ENCODE results near the gene AK8. TPM values are rescaled to one million over a fixed set of nuclear protein-coding genes. Genes with fewer than 3 reads are reported as not detected.

Gene AK8
- total RNA-seq, 1 experiment from 2014 or later = 2.5 TPM

DNA sequence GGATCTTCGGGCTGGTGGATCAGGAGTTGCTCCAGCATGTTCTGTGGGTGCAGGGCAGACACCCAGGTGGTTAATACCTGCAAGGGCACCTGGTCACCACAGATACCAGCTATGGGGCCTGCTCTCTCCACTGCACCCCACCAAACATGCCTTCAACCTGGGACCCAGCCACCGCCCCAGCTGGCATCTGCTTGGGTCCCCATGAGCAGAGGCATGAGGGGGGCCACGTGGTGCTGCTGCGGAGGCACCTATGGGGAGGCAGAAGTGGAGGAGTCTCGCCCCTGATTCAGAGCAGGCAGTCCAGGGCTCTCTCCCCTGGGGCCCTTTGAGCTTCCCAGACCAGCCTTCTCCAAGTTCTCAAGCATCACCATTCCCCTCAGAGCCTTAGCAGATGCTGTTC is 2.9 kb downstream of the AK8 start (continued):
- TF ChIP-seq ZFX (IDR thresholded peaks at IDR 0.05) = no peak
- TF ChIP-seq, protein P1, sequence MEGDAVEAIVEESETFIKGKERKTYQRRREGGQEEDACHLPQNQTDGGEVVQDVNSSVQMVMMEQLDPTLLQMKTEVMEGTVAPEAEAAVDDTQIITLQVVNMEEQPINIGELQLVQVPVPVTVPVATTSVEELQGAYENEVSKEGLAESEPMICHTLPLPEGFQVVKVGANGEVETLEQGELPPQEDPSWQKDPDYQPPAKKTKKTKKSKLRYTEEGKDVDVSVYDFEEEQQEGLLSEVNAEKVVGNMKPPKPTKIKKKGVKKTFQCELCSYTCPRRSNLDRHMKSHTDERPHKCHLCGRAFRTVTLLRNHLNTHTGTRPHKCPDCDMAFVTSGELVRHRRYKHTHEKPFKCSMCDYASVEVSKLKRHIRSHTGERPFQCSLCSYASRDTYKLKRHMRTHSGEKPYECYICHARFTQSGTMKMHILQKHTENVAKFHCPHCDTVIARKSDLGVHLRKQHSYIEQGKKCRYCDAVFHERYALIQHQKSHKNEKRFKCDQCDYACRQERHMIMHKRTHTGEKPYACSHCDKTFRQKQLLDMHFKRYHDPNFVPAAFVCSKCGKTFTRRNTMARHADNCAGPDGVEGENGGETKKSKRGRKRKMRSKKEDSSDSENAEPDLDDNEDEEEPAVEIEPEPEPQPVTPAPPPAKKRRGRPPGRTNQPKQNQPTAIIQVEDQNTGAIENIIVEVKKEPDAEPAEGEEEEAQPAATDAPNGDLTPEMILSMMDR (IDR thresholded peaks at IDR 0.05 in 2 of 3, conservative IDR thresholded peaks at IDR 0.05 in 1 of 3; ENCODE audit: borderline replicate concordance in 1 of 3, insufficient read depth in 1 of 3, low read depth in 2 of 3, low read length in 2 of 3) = no peak
- TF ChIP-seq SIN3A (IDR thresholded peaks at IDR 0.05; ENCODE audit: low read depth) = no peak
- no peak for TF ChIP-seq CBX3 (IDR thresholded peaks at IDR 0.05; ENCODE audit: low read depth)
- no peak for TF ChIP-seq JUND (IDR thresholded peaks at IDR 0.05)
- TF ChIP-seq EGR1 (IDR thresholded peaks at IDR 0.05; ENCODE audit: low read depth) = no peak
- TF ChIP-seq TCF7L2 (IDR thresholded peaks at IDR 0.05; ENCODE audit: borderline replicate concordance, extremely low read depth, insufficient read depth, insufficient read length) = no peak

DNA sequence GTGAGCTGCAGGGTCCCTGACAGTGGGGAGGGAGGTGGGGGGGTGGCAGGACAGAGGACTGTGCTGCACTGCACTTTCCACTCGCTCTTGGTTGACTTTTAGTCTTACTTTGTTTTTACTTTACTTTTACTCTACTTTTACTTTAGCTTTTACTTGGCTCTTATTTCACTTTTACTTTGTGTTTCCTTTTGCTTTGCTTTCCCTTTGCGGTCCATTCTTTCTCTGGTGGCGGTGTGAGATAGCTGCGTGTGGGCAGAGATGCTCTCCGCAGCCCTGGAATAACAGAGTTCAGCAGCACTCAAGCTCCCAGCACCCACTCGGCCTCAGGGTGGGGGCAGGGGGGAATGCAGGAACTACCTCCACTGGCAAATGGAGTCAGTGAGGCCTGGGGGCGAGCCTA is 4.7 kb downstream of the AK8 start:
- RAD21 ChIA-PET (ENCODE audit: low non-redundant PET in 1 of 2, low total read pairs in 2 of 2, uncharacterized antibody in 2 of 2, unreplicated experiment in 2 of 2) = no interaction called here
- Histone ChIP-seq H3K36me3 (ENCODE audit: control insufficient read depth in 1 of 2, insufficient read depth in 2 of 2, low read length in 2 of 2) (no peaks in the 10 kb centered on the region), H2AFZ (ENCODE audit: low read depth, low read length, poor library complexity, severe bottlenecking) (no peak overlapping the region), H4K20me1 (ENCODE audit: insufficient read depth) (no peaks in the 10 kb centered on the region), H3K4me1 (ENCODE audit: control insufficient read depth in 1 of 2, insufficient read depth in 2 of 2, low read length in 2 of 2) (peaks cover 7 to 8% of the 10 kb centered on the region in 2 experiments; a peak in 2 of 4 replicates), H3K9me2 (ENCODE audit: insufficient read depth) (no peaks in the 10 kb centered on the region), H3K4me3 (replicated peaks in 1 of 2; ENCODE audit: low read depth in 1 of 2, low read length in 2 of 2) (no peak overlapping the region), H3K9me3 (ENCODE audit: control insufficient read depth in 1 of 2, insufficient read depth in 1 of 2, low read depth in 1 of 2, low read length in 2 of 2) (no peaks in the 10 kb centered on the region), H3K27ac (ENCODE audit: low read depth, low read length) (no peak overlapping the region), H3K9ac (ENCODE audit: low read length) (no peak overlapping the region), H3K4me2 (ENCODE audit: low read length) (no peak overlapping the region), H3K27me3 (ENCODE audit: insufficient read depth, low read length) (no peaks in the 10 kb centered on the region), H3K79me2 (ENCODE audit: insufficient read depth, low read length) (no peaks in the 10 kb centered on the region)
- POLR2A ChIA-PET = no interaction called here
- DNase-seq (ENCODE audit: low read depth, low spot score) (no peak), ATAC-seq (no peak)
- BruUV-seq (replicated peaks) = no TSS peak
- CTCF ChIA-PET = no interaction called here
- intact Hi-C loops (cut with micrococcal nuclease) = no loop called here
- no peak for TF ChIP-seq TCF7L2 (IDR thresholded peaks at IDR 0.05; ENCODE audit: borderline replicate concordance, extremely low read depth, insufficient read depth, insufficient read length)
- TF ChIP-seq RAD21 (IDR thresholded peaks at IDR 0.05; ENCODE audit: low read depth) = no peak
- TF ChIP-seq POLR2AphosphoS5 (IDR thresholded peaks at IDR 0.05; ENCODE audit: low read depth, low read length) = no peak
- TF ChIP-seq SIN3A (IDR thresholded peaks at IDR 0.05; ENCODE audit: low read depth) = no peak
- TF ChIP-seq POLR2A (IDR thresholded peaks at IDR 0.05; ENCODE audit: borderline replicate concordance, extremely low read depth, insufficient read depth, insufficient read length) = no peak
- no peak for TF ChIP-seq ZFX (IDR thresholded peaks at IDR 0.05)
- TF ChIP-seq ELF1 (IDR thresholded peaks at IDR 0.05; ENCODE audit: borderline replicate concordance, low read depth) = no peak
- TF ChIP-seq, protein P2, sequence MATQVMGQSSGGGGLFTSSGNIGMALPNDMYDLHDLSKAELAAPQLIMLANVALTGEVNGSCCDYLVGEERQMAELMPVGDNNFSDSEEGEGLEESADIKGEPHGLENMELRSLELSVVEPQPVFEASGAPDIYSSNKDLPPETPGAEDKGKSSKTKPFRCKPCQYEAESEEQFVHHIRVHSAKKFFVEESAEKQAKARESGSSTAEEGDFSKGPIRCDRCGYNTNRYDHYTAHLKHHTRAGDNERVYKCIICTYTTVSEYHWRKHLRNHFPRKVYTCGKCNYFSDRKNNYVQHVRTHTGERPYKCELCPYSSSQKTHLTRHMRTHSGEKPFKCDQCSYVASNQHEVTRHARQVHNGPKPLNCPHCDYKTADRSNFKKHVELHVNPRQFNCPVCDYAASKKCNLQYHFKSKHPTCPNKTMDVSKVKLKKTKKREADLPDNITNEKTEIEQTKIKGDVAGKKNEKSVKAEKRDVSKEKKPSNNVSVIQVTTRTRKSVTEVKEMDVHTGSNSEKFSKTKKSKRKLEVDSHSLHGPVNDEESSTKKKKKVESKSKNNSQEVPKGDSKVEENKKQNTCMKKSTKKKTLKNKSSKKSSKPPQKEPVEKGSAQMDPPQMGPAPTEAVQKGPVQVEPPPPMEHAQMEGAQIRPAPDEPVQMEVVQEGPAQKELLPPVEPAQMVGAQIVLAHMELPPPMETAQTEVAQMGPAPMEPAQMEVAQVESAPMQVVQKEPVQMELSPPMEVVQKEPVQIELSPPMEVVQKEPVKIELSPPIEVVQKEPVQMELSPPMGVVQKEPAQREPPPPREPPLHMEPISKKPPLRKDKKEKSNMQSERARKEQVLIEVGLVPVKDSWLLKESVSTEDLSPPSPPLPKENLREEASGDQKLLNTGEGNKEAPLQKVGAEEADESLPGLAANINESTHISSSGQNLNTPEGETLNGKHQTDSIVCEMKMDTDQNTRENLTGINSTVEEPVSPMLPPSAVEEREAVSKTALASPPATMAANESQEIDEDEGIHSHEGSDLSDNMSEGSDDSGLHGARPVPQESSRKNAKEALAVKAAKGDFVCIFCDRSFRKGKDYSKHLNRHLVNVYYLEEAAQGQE (IDR thresholded peaks at IDR 0.05; ENCODE audit: low read depth) = no peak
- TF ChIP-seq, protein P3, sequence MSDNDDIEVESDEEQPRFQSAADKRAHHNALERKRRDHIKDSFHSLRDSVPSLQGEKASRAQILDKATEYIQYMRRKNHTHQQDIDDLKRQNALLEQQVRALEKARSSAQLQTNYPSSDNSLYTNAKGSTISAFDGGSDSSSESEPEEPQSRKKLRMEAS (IDR thresholded peaks at IDR 0.05) = no peak
- TF ChIP-seq EZH2phosphoT487 (IDR thresholded peaks at IDR 0.05; ENCODE audit: borderline replicate concordance) = no peak
- TF ChIP-seq SP1 (IDR thresholded peaks at IDR 0.05; ENCODE audit: low read depth) = no peak
- no peak for TF ChIP-seq FOSL1 (IDR thresholded peaks at IDR 0.05; ENCODE audit: low read depth)
- TF ChIP-seq CBX3 (IDR thresholded peaks at IDR 0.05; ENCODE audit: low read depth) = no peak
- no peak for TF ChIP-seq ZNF274 (IDR thresholded peaks at IDR 0.05; ENCODE audit: low read depth, low read length)
- no peak for TF ChIP-seq CEBPB (IDR thresholded peaks at IDR 0.05; ENCODE audit: low read depth)
- no peak for TF ChIP-seq JUND (IDR thresholded peaks at IDR 0.05)
- TF ChIP-seq, protein P4, sequence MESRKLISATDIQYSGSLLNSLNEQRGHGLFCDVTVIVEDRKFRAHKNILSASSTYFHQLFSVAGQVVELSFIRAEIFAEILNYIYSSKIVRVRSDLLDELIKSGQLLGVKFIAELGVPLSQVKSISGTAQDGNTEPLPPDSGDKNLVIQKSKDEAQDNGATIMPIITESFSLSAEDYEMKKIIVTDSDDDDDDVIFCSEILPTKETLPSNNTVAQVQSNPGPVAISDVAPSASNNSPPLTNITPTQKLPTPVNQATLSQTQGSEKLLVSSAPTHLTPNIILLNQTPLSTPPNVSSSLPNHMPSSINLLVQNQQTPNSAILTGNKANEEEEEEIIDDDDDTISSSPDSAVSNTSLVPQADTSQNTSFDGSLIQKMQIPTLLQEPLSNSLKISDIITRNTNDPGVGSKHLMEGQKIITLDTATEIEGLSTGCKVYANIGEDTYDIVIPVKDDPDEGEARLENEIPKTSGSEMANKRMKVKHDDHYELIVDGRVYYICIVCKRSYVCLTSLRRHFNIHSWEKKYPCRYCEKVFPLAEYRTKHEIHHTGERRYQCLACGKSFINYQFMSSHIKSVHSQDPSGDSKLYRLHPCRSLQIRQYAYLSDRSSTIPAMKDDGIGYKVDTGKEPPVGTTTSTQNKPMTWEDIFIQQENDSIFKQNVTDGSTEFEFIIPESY (IDR thresholded peaks at IDR 0.05; ENCODE audit: extremely low read depth, insufficient replicate concordance, low read length) = no peak
